Panc1 (cell line): ENCODE data around the gene SETDB1.

ENCODE experiments used
- POLR2AphosphoS5 ChIP-seq: IDR thresholded peaks from 2 replicates; pipeline ENCODE4 v1.6.1; 2012; ENCODE audit warnings: mild to moderate bottlenecking, low read depth, low read length, moderate library complexity
- TCF7L2 ChIP-seq: IDR thresholded peaks from 2 replicates; pipeline ENCODE4 v1.6.1; 2011; ENCODE audit warnings: mild to moderate bottlenecking, low read depth, low read length, inconsistent platforms
- TF ChIP-seq, protein P1 (sequence below): fragments of 450-650 bp; IDR thresholded peaks from 2 replicates; pipeline ENCODE4 v1.5.1; 2017; ENCODE audit warnings: mild to moderate bottlenecking

- TF ChIP-seq, protein P1, sequence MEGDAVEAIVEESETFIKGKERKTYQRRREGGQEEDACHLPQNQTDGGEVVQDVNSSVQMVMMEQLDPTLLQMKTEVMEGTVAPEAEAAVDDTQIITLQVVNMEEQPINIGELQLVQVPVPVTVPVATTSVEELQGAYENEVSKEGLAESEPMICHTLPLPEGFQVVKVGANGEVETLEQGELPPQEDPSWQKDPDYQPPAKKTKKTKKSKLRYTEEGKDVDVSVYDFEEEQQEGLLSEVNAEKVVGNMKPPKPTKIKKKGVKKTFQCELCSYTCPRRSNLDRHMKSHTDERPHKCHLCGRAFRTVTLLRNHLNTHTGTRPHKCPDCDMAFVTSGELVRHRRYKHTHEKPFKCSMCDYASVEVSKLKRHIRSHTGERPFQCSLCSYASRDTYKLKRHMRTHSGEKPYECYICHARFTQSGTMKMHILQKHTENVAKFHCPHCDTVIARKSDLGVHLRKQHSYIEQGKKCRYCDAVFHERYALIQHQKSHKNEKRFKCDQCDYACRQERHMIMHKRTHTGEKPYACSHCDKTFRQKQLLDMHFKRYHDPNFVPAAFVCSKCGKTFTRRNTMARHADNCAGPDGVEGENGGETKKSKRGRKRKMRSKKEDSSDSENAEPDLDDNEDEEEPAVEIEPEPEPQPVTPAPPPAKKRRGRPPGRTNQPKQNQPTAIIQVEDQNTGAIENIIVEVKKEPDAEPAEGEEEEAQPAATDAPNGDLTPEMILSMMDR = no peak
- TF ChIP-seq POLR2AphosphoS5 = no peak
- TF ChIP-seq TCF7L2 = no peak
These were observed 47.8 kb downstream of the SETDB1 start for GRCh38 chr1:150973836-150974579.
